A673 (cell line): ENCODE results near the gene GMDS. TPM values are rescaled to one million over a fixed set of nuclear protein-coding genes. Genes with fewer than 3 reads are reported as not detected.

Experiments
- BruUV-seq: library from RNA; stranded (reverse); fragments of 400-500 nt; replicated peaks from 2 replicates; lab custom pipeline; 2021; lab: Mats Ljungman, UMichigan
- CTCF ChIA-PET: fragments of 300-600 bp; sonication (Branson Sonifier 250); formaldehyde crosslinking; loops from one replicate; lab custom pipeline; 2022; ENCODE audit warnings: antibody characterized with exemption; lab: Charles Lee
- POLR2A ChIA-PET: fragments of 300-600 bp; sonication (Branson Sonifier 250); formaldehyde crosslinking; loops from one replicate; lab custom pipeline; 2022; ENCODE audit warnings: antibody characterized with exemption; ENCODE audit not compliant: low non-redundant PET; lab: Charles Lee
- DNase-seq: peaks from one replicate; pipeline ENCODE4 v3.0.0-alpha.2; 2015; ENCODE audit warnings: low spot score
- H3K27ac ChIP-seq: fragments of 200-600 bp; sonication (generic); 2 replicates; pipeline ENCODE4 v1.5.1; 2016; ENCODE audit warnings: mixed run types, low read depth, mild to moderate bottlenecking, mixed read lengths, antibody characterized with exemption, low read length; ENCODE audit not compliant: poor library complexity, severe bottlenecking
- H3K27me3 ChIP-seq: fragments of 200-600 bp; sonication (generic); replicated peaks from 2 replicates; pipeline ENCODE4 v1.6.1; 2017; ENCODE audit warnings: mixed run types, low read depth, mild to moderate bottlenecking, mixed read lengths, antibody characterized with exemption, low read length; ENCODE audit not compliant: insufficient read depth, poor library complexity
- H3K36me3 ChIP-seq: fragments of 200-600 bp; sonication (generic); 2 replicates; pipeline ENCODE4 v1.6.1; 2016; ENCODE audit warnings: mixed run types, mild to moderate bottlenecking, mixed read lengths, antibody characterized with exemption, low read length; ENCODE audit not compliant: insufficient read depth, poor library complexity, severe bottlenecking
- H3K4me1 ChIP-seq: fragments of 200-600 bp; sonication (generic); 2 replicates; pipeline ENCODE4 v1.6.1; 2017; ENCODE audit warnings: mixed run types, mild to moderate bottlenecking, mixed read lengths, antibody characterized with exemption, low read length; ENCODE audit not compliant: insufficient read depth, poor library complexity, severe bottlenecking
- H3K4me3 ChIP-seq: fragments of 200-600 bp; sonication (generic); 2 replicates; pipeline ENCODE4 v1.5.1; 2016; ENCODE audit warnings: low read depth, mixed run types, mild to moderate bottlenecking, mixed read lengths, low read length; ENCODE audit not compliant: poor library complexity, severe bottlenecking
- H3K9me3 ChIP-seq: fragments of 200-600 bp; sonication (generic); 2 replicates; pipeline ENCODE4 v1.6.1; 2016; ENCODE audit warnings: mixed run types, low read depth, mild to moderate bottlenecking, mixed read lengths, antibody characterized with exemption, low read length; ENCODE audit not compliant: poor library complexity, severe bottlenecking
- CTCF ChIP-seq: fragments of 300-800, 200-600 bp; sonication (generic); conservative IDR thresholded peaks from 2 replicates; pipeline ENCODE4 v1.5.1; 2017; ENCODE audit warnings: low read depth, mild to moderate bottlenecking, antibody characterized with exemption, low read length, moderate library complexity, mixed read lengths
- EZH2 ChIP-seq: fragments of 200-600 bp; sonication (generic); IDR thresholded peaks from 2 replicates; pipeline ENCODE4 v1.6.1; 2017; ENCODE audit warnings: borderline replicate concordance, low read depth, mild to moderate bottlenecking, mixed read lengths, antibody characterized with exemption, low read length; ENCODE audit not compliant: poor library complexity, severe bottlenecking
- intact Hi-C: fragments of 100-400 bp; cut with micrococcal nuclease; formaldehyde crosslinking; loops from one replicate; pipeline ENCODE4 v1.10.0; 2022; ENCODE audit not compliant: unreplicated experiment
- total RNA-seq: library from RNA; stranded (reverse); gene quantifications from 2 replicates; pipeline ENCODE4 v1.2.3, GENCODE V29; 2021

GMDS gene
- total RNA-seq, 1 experiment from 2014 or later, result 15.2 TPM

GRCh38 chr6:2086326-2086965, 159.0 kb downstream of the GMDS start:
- no peak for DNase-seq
- Histone ChIP-seq H3K9me3 (no peaks in the 10 kb centered on the region), H3K4me3 (no peak overlapping the region), H3K4me1 (no peaks in the 10 kb centered on the region), H3K27me3 (no peaks in the 10 kb centered on the region), H3K36me3 (no peaks in the 10 kb centered on the region), H3K27ac (no peak overlapping the region)
- intact Hi-C loops, result no loop called here
- no peak for TF ChIP-seq CTCF
- no peak for TF ChIP-seq EZH2
- no TSS peak for BruUV-seq
- ChIA-PET POLR2A (no interaction called here), CTCF (no interaction called here)

GRCh38 chr6:2085657-2086056, 159.7 kb downstream of the GMDS start:
- Histone ChIP-seq H3K36me3 (no peaks in the 10 kb centered on the region), H3K4me3 (no peak overlapping the region), H3K4me1 (no peaks in the 10 kb centered on the region), H3K27ac (no peak overlapping the region), H3K9me3 (no peaks in the 10 kb centered on the region), H3K27me3 (no peaks in the 10 kb centered on the region)
- intact Hi-C loops, result no loop called here
- no peak for DNase-seq
- POLR2A ChIA-PET, result interaction anchor here (0.6 kb wide), 1 partner anchor 27 kb away, joined by 4 read pairs; no protein-coding TSS in a partner anchor
- no TSS peak for BruUV-seq
- CTCF ChIA-PET, result no interaction called here
- no peak for TF ChIP-seq EZH2
- TF ChIP-seq CTCF, result no peak

- ChIA-PET POLR2A (no interaction called here), CTCF (no interaction called here)
- BruUV-seq, result no TSS peak
- TF ChIP-seq CTCF (no peak), EZH2 (no peak)
- Histone ChIP-seq H3K36me3 (no peaks in the 10 kb centered on the region), H3K4me3 (no peak overlapping the region), H3K27me3 (no peaks in the 10 kb centered on the region), H3K9me3 (no peaks in the 10 kb centered on the region), H3K4me1 (no peaks in the 10 kb centered on the region), H3K27ac (no peak overlapping the region)
- intact Hi-C loops, result no loop called here
- DNase-seq, result no peak
Observed at GRCh38 chr6:2081155-2082138, 164.0 kb downstream of the GMDS start.
